IMR-90 (cell line): Measurements from ENCODE around the gene ACOX3.

ENCODE experiments used
- CHD1 ChIP-seq: IDR thresholded peaks from 2 replicates; pipeline ENCODE4 v1.6.1; 2012; ENCODE audit warnings: low read depth, low read length, improper control_type of control experiment
- FOS ChIP-seq: fragments of 150-350 bp; IDR thresholded peaks from 2 replicates; pipeline ENCODE4 v1.6.1; 2016; ENCODE audit warnings: low read depth, low read length
- NFE2L2 ChIP-seq: fragments of 150-350 bp; IDR thresholded peaks from 2 replicates; pipeline ENCODE4 v1.6.1; 2016; ENCODE audit warnings: low read depth, mild to moderate bottlenecking, low read length
- POLR2A ChIP-seq: IDR thresholded peaks from 2 replicates; pipeline ENCODE4 v1.6.1; 2012; ENCODE audit warnings: mild to moderate bottlenecking, low read depth, low read length
- RAD21 ChIP-seq: IDR thresholded peaks from 2 replicates; pipeline ENCODE4 v1.6.1; 2012; ENCODE audit warnings: low read length, improper control_type of control experiment
- RCOR1 ChIP-seq: IDR thresholded peaks from 2 replicates; pipeline ENCODE4 v1.6.1; 2012; ENCODE audit warnings: mild to moderate bottlenecking, low read length, improper control_type of control experiment; ENCODE audit not compliant: insufficient replicate concordance
- RFX5 ChIP-seq: IDR thresholded peaks from 2 replicates; pipeline ENCODE4 v1.8.0; 2012; ENCODE audit warnings: low read depth, mild to moderate bottlenecking, low read length, moderate library complexity
- SMC3 ChIP-seq: fragments of 150-350 bp; IDR thresholded peaks from 2 replicates; pipeline ENCODE4 v1.6.1; 2016; ENCODE audit warnings: low read depth, mild to moderate bottlenecking, antibody characterized with exemption, low read length, moderate library complexity
- TF ChIP-seq, protein P1 (sequence below): conservative IDR thresholded peaks from 2 replicates; pipeline ENCODE4 v1.5.1; 2012; ENCODE audit warnings: mild to moderate bottlenecking, low read depth, low read length, improper control_type of control experiment
- TF ChIP-seq, protein P2 (sequence below): fragments of 150-350 bp; IDR thresholded peaks from 2 replicates; pipeline ENCODE4 v1.6.1; 2017; ENCODE audit warnings: mild to moderate bottlenecking, antibody characterized with exemption, low read length, low read depth

DNA sequence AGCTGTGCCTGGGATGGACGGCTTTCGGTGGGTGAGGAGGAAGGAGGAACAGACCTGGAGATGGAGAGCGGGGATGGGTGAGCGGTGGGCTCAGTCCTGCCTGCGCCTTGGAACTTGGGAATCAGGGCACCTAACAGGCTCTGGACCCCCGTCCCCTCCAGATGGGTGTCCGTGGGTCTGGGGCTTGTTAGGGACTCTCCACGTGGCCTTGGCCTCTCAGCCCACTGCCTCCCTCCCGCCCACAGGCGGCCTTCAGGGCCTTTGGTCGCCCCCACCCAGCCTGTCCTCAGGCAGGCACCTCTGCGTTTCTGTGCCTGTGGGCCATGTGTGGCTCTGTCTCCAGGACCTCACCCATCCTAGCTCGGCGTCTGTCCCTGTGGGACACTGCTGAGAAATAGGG lies 29.0 kb upstream of the ACOX3 start:
- TF ChIP-seq, protein P1, sequence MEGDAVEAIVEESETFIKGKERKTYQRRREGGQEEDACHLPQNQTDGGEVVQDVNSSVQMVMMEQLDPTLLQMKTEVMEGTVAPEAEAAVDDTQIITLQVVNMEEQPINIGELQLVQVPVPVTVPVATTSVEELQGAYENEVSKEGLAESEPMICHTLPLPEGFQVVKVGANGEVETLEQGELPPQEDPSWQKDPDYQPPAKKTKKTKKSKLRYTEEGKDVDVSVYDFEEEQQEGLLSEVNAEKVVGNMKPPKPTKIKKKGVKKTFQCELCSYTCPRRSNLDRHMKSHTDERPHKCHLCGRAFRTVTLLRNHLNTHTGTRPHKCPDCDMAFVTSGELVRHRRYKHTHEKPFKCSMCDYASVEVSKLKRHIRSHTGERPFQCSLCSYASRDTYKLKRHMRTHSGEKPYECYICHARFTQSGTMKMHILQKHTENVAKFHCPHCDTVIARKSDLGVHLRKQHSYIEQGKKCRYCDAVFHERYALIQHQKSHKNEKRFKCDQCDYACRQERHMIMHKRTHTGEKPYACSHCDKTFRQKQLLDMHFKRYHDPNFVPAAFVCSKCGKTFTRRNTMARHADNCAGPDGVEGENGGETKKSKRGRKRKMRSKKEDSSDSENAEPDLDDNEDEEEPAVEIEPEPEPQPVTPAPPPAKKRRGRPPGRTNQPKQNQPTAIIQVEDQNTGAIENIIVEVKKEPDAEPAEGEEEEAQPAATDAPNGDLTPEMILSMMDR: no peak
- TF ChIP-seq RFX5: no peak
- TF ChIP-seq POLR2A: no peak
- TF ChIP-seq FOS: no peak
- no peak for TF ChIP-seq NFE2L2
- TF ChIP-seq CHD1: no peak
- no peak for TF ChIP-seq SMC3
- TF ChIP-seq, protein P2, sequence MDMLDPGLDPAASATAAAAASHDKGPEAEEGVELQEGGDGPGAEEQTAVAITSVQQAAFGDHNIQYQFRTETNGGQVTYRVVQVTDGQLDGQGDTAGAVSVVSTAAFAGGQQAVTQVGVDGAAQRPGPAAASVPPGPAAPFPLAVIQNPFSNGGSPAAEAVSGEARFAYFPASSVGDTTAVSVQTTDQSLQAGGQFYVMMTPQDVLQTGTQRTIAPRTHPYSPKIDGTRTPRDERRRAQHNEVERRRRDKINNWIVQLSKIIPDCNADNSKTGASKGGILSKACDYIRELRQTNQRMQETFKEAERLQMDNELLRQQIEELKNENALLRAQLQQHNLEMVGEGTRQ: no peak
- no peak for TF ChIP-seq RAD21
- no peak for TF ChIP-seq RCOR1
